HepG2 (cell line): ENCODE measurements around the gene RPS2. TPM values are rescaled to one million over a fixed set of nuclear protein-coding genes. Genes with fewer than 3 reads are reported as not detected.
A peak's percentile ranks its signal among the peaks of the same experiment; 100 is the strongest.

Source experiments
- MBD4 ChIP-seq: IDR thresholded peaks from 2 replicates; pipeline ENCODE4 v1.6.1; 2012; ENCODE audit warnings: low read length, inconsistent platforms, borderline replicate concordance
- PHF21A ChIP-seq: sonication (generic); formaldehyde crosslinking; IDR thresholded peaks from 2 replicates; pipeline ENCODE4 v1.5.0; 2020; ENCODE audit warnings: mild to moderate bottlenecking, missing genetic modification reagents
- ZNF10 ChIP-seq: sonication (generic); formaldehyde crosslinking; IDR thresholded peaks from 2 replicates; pipeline ENCODE4 v1.4.0; 2020; ENCODE audit warnings: mild to moderate bottlenecking, low read depth, missing genetic modification reagents, borderline replicate concordance
- ZNF264 ChIP-seq: sonication (generic); formaldehyde crosslinking; IDR thresholded peaks from 2 replicates; pipeline ENCODE4 v1.4.0; 2020; ENCODE audit warnings: missing genetic modification reagents
- ZNF530 ChIP-seq: sonication (generic); formaldehyde crosslinking; IDR thresholded peaks from 2 replicates; pipeline ENCODE4 v1.5.0; 2020; ENCODE audit warnings: low read depth, mild to moderate bottlenecking, missing genetic modification reagents
- ZNF678 ChIP-seq: sonication (generic); formaldehyde crosslinking; IDR thresholded peaks from 2 replicates; pipeline ENCODE4 v1.4.0; 2020; ENCODE audit warnings: mild to moderate bottlenecking, missing genetic modification reagents
- ZNF713 ChIP-seq: sonication (generic); formaldehyde crosslinking; IDR thresholded peaks from 2 replicates; pipeline ENCODE4 v1.4.0; 2020; ENCODE audit warnings: mild to moderate bottlenecking, missing genetic modification reagents
- ZNF782 ChIP-seq: sonication (generic); formaldehyde crosslinking; IDR thresholded peaks from 2 replicates; pipeline ENCODE4 v1.4.0; 2020; ENCODE audit warnings: missing genetic modification reagents, mild to moderate bottlenecking, borderline replicate concordance
- ZNF792 ChIP-seq: IDR thresholded peaks from 2 replicates; pipeline ENCODE4 v1.6.1; 2016
- polyA plus RNA-seq, 8 experiments: library from polyadenylated mRNA; depleted of rRNA in 3 of 8; stranded (reverse) in 7 of 8; unstranded in 1 of 8; fragments of >200 nt; fragmentation: Illumina TruSeq in 4 of 8; extraction: Trizol in 4 of 8; gene quantifications; 2 replicates each; pipeline versions ENCODE4 v1.2.1 to v1.2.3, GENCODE V29; 2011 to 2016; ENCODE audit warnings: low read depth in 4 of 8, missing spikeins in 1 of 8, mixed read lengths in 1 of 8; ENCODE audit not compliant: insufficient read depth in 1 of 8
- total RNA-seq, 5 experiments: library from RNA; depleted of rRNA; stranded (reverse); fragments of >200 nt; fragmentation: Illumina TruSeq; extraction: Trizol; gene quantifications; 2 replicates each; pipeline ENCODE4 v1.2.3, GENCODE V29; 2016; ENCODE audit warnings: low read depth in 1 of 5
- TF ChIP-seq, protein P1 (sequence below), 2 experiments: sonication (generic) in 1 of 2; formaldehyde crosslinking in 1 of 2; IDR thresholded peaks; 2 replicates each; pipeline versions ENCODE4 v1.6.1 to v1.9.0; 2014 to 2022; ENCODE audit warnings: antibody characterized with exemption in 1 of 2, borderline replicate concordance in 1 of 2, inconsistent platforms in 1 of 2, low read depth in 1 of 2, missing genetic modification reagents in 1 of 2
- TF ChIP-seq, protein P2 (sequence below): sonication (generic); formaldehyde crosslinking; IDR thresholded peaks from 2 replicates; pipeline ENCODE4 v1.4.0; 2020; ENCODE audit warnings: missing genetic modification reagents, borderline replicate concordance
- TF ChIP-seq, protein P3 (sequence below): sonication (generic); formaldehyde crosslinking; IDR thresholded peaks from 2 replicates; pipeline ENCODE4 v1.4.0; 2020; ENCODE audit warnings: mild to moderate bottlenecking, missing genetic modification reagents
- TF ChIP-seq, protein P4 (sequence below): sonication (generic); formaldehyde crosslinking; IDR thresholded peaks from 2 replicates; pipeline ENCODE4 v1.5.1; 2020; ENCODE audit warnings: mild to moderate bottlenecking, moderate library complexity, missing genetic modification reagents
- TF ChIP-seq, protein P5 (sequence below): sonication (generic); formaldehyde crosslinking; conservative IDR thresholded peaks from 2 replicates; pipeline ENCODE4 v1.8.1; 2023; ENCODE audit warnings: missing genetic modification reagents

RPS2 gene
- total and polyA plus RNA-seq, 2 of the 13 experiments (the other 11 are each of a cell fraction or from before 2014, with no cell fraction given): 1,908 to 4,514 TPM

DNA sequence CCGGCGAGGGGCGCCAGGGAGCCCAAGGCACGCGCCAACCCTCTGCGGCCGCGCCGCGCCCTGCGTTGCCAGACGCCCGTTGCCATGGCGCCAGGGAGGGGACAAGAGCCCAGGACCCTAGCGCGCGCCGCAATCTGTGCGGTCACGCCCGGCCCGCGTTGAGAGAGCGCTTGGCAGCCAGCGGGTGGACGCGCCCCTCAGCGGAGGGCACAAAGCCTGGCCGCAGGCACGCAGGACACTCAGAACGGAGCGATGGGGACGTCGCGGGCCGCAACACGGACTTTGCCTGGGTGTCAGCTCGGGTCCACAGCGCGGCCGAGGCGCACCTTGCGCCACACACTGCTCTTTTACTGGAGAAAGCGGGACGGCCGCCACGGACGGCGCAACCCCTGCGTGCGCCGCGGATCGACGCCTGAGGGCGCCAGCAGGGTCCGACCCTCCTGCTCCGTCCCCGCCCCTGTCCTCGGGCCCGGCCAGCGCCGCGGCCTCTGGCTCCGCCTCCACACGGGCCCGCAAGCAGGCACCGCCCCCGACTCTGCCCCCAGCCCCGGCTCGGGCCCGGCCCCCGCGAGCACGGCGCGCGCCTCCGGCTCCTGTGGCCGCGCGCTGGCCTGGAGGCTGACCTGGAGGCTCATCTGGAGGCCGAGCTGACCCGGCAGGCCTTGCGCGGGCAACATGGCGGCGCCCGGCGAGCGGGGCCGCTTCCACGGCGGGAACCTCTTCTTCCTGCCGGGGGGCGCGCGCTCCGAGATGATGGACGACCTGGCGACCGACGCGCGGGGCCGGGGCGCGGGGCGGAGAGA is 19.1 kb upstream of the RPS2 start, which contains the start of gene GFER (continued):
- TF ChIP-seq, protein P1, sequence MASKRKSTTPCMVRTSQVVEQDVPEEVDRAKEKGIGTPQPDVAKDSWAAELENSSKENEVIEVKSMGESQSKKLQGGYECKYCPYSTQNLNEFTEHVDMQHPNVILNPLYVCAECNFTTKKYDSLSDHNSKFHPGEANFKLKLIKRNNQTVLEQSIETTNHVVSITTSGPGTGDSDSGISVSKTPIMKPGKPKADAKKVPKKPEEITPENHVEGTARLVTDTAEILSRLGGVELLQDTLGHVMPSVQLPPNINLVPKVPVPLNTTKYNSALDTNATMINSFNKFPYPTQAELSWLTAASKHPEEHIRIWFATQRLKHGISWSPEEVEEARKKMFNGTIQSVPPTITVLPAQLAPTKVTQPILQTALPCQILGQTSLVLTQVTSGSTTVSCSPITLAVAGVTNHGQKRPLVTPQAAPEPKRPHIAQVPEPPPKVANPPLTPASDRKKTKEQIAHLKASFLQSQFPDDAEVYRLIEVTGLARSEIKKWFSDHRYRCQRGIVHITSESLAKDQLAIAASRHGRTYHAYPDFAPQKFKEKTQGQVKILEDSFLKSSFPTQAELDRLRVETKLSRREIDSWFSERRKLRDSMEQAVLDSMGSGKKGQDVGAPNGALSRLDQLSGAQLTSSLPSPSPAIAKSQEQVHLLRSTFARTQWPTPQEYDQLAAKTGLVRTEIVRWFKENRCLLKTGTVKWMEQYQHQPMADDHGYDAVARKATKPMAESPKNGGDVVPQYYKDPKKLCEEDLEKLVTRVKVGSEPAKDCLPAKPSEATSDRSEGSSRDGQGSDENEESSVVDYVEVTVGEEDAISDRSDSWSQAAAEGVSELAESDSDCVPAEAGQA (IDR thresholded peaks at IDR 0.05; ENCODE audit: low read depth): peak; percentile 79
- TF ChIP-seq, protein P1 (CRISPR knock-in tag; IDR thresholded peaks at IDR 0.05; ENCODE audit: borderline replicate concordance): no peak
- 0 out of 2 replicates have a peak, but pooled peaks have one; percentile 22 for TF ChIP-seq ZNF678 (CRISPR knock-in tag)
- TF ChIP-seq ZNF792 (CRISPR knock-in tag): no peak
- TF ChIP-seq, protein P2, sequence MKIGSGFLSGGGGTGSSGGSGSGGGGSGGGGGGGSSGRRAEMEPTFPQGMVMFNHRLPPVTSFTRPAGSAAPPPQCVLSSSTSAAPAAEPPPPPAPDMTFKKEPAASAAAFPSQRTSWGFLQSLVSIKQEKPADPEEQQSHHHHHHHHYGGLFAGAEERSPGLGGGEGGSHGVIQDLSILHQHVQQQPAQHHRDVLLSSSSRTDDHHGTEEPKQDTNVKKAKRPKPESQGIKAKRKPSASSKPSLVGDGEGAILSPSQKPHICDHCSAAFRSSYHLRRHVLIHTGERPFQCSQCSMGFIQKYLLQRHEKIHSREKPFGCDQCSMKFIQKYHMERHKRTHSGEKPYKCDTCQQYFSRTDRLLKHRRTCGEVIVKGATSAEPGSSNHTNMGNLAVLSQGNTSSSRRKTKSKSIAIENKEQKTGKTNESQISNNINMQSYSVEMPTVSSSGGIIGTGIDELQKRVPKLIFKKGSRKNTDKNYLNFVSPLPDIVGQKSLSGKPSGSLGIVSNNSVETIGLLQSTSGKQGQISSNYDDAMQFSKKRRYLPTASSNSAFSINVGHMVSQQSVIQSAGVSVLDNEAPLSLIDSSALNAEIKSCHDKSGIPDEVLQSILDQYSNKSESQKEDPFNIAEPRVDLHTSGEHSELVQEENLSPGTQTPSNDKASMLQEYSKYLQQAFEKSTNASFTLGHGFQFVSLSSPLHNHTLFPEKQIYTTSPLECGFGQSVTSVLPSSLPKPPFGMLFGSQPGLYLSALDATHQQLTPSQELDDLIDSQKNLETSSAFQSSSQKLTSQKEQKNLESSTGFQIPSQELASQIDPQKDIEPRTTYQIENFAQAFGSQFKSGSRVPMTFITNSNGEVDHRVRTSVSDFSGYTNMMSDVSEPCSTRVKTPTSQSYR: peak; percentile 43; the same call in 1 of the 2 replicates
- no peak for TF ChIP-seq ZNF530
- no peak for TF ChIP-seq MBD4
- TF ChIP-seq ZNF264: peak; percentile 25; the same call in 1 of the 2 replicates
- no peak for TF ChIP-seq ZNF713 (CRISPR knock-in tag)
- TF ChIP-seq ZNF782: peak; percentile 65; the same call in 1 of the 2 replicates
- no peak for TF ChIP-seq ZNF10 (CRISPR knock-in tag)
- TF ChIP-seq, protein P3, sequence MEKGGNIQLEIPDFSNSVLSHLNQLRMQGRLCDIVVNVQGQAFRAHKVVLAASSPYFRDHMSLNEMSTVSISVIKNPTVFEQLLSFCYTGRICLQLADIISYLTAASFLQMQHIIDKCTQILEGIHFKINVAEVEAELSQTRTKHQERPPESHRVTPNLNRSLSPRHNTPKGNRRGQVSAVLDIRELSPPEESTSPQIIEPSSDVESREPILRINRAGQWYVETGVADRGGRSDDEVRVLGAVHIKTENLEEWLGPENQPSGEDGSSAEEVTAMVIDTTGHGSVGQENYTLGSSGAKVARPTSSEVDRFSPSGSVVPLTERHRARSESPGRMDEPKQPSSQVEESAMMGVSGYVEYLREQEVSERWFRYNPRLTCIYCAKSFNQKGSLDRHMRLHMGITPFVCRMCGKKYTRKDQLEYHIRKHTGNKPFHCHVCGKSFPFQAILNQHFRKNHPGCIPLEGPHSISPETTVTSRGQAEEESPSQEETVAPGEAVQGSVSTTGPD (CRISPR knock-in tag): no peak
- TF ChIP-seq, protein P4, sequence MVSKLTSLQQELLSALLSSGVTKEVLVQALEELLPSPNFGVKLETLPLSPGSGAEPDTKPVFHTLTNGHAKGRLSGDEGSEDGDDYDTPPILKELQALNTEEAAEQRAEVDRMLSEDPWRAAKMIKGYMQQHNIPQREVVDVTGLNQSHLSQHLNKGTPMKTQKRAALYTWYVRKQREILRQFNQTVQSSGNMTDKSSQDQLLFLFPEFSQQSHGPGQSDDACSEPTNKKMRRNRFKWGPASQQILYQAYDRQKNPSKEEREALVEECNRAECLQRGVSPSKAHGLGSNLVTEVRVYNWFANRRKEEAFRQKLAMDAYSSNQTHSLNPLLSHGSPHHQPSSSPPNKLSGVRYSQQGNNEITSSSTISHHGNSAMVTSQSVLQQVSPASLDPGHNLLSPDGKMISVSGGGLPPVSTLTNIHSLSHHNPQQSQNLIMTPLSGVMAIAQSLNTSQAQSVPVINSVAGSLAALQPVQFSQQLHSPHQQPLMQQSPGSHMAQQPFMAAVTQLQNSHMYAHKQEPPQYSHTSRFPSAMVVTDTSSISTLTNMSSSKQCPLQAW (CRISPR knock-in tag): peak; percentile 43; the same call in 1 of the 2 replicates
- TF ChIP-seq, protein P5, sequence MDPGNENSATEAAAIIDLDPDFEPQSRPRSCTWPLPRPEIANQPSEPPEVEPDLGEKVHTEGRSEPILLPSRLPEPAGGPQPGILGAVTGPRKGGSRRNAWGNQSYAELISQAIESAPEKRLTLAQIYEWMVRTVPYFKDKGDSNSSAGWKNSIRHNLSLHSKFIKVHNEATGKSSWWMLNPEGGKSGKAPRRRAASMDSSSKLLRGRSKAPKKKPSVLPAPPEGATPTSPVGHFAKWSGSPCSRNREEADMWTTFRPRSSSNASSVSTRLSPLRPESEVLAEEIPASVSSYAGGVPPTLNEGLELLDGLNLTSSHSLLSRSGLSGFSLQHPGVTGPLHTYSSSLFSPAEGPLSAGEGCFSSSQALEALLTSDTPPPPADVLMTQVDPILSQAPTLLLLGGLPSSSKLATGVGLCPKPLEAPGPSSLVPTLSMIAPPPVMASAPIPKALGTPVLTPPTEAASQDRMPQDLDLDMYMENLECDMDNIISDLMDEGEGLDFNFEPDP (CRISPR knock-in tag): no peak
- peak; percentile 65 for TF ChIP-seq PHF21A (CRISPR knock-in tag)
